ENCODE data around the gene NELFCD. TPM values are rescaled to one million over a fixed set of nuclear protein-coding genes. Genes with fewer than 3 reads are reported as not detected.

NELFCD gene
- total RNA-seq, 1 experiment from 2014 or later: 82.8 TPM

Other genes with a start within 250 kb of the NELFCD start
- 1.1 TPM in 2 replicates for gene GNAS-AS1, start 130.4 kb upstream of the NELFCD start, total RNA-seq (2014; rRNA removed; shearing (Covaris generic))
- 853 and 1,108 TPM in 2 replicates for gene GNAS, start 128.5 kb upstream of the NELFCD start, total RNA-seq (2014; rRNA removed; shearing (Covaris generic))
- gene CTSZ, start 26.0 kb downstream of the NELFCD start, total RNA-seq (2014; rRNA removed; shearing (Covaris generic)): 385 and 586 TPM in 2 replicates
- gene TUBB1, start 38.2 kb downstream of the NELFCD start, total RNA-seq (2014; rRNA removed; shearing (Covaris generic)): 0.12 and 0.20 TPM in 2 replicates
- 124 and 138 TPM in 2 replicates for gene ATP5F1E, start 51.1 kb downstream of the NELFCD start, total RNA-seq (2014; rRNA removed; shearing (Covaris generic))
- gene PRELID3B, start 61.5 kb downstream of the NELFCD start, total RNA-seq (2014; rRNA removed; shearing (Covaris generic)): 142 and 168 TPM in 2 replicates
- gene ZNF831, start 182.6 kb downstream of the NELFCD start, total RNA-seq (2014; rRNA removed; shearing (Covaris generic)): not detected in 2 replicates

Measured in RPMI7951 (cell line).